ENCODE results near the gene TPPP2. TPM values are rescaled to one million over a fixed set of nuclear protein-coding genes. Genes with fewer than 3 reads are reported as not detected.

TPPP2 gene
- total RNA-seq, 1 donor from 2014 or later = not detected

DNA sequence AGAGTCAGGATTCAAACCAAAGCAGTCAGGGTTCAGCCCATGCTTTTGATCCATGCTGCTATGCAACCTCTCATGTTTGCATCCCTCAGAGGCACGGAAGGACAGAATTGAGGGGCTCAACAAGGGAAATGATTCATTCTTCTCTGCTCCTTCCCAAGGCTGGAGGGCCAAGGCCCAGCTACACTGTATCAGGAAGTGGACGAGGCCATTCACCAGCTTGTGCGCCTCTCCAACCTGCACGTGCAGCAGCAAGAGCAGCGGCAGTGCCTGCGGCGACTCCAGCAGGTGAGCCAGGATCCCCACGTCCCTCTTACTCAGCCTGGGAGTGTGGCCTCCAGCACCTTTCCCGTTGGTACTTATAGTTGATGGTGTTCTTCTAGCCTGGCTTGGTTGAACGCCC lies 48.7 kb downstream of the TPPP2 start:
- no peak for TF ChIP-seq POLR2A (IDR thresholded peaks at IDR 0.05)
- no peak for TF ChIP-seq POLR2AphosphoS5 (IDR thresholded peaks at IDR 0.05; ENCODE audit: insufficient read depth in 1 of 2, low read depth in 1 of 2)
- TF ChIP-seq, protein P1, sequence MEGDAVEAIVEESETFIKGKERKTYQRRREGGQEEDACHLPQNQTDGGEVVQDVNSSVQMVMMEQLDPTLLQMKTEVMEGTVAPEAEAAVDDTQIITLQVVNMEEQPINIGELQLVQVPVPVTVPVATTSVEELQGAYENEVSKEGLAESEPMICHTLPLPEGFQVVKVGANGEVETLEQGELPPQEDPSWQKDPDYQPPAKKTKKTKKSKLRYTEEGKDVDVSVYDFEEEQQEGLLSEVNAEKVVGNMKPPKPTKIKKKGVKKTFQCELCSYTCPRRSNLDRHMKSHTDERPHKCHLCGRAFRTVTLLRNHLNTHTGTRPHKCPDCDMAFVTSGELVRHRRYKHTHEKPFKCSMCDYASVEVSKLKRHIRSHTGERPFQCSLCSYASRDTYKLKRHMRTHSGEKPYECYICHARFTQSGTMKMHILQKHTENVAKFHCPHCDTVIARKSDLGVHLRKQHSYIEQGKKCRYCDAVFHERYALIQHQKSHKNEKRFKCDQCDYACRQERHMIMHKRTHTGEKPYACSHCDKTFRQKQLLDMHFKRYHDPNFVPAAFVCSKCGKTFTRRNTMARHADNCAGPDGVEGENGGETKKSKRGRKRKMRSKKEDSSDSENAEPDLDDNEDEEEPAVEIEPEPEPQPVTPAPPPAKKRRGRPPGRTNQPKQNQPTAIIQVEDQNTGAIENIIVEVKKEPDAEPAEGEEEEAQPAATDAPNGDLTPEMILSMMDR (IDR thresholded peaks at IDR 0.05) = no peak
- Histone ChIP-seq H3K9me3 (no peaks in the 10 kb centered on the region), H3K4me1 (peaks cover 16% of the 10 kb centered on the region), H3K4me3 (no peak overlapping the region), H3K27me3 (no peaks in the 10 kb centered on the region), H3K27ac (no peak overlapping the region), H3K36me3 (peaks cover 0 to 81% of the 10 kb centered on the region in 2 donors)
- DNase-seq (ENCODE audit: extremely low spot score in 2 of 2) = no peak
- intact Hi-C loops (cut with DNase I) = no loop called here

GRCh38 chr14:21081521-21082142 lies 51.6 kb downstream of the TPPP2 start:
- H3K36me3 ChIP-seq = peaks cover 0 to 83% of the 10 kb centered on the region in 2 donors
- DNase-seq (ENCODE audit: extremely low spot score in 2 of 2) = no peak
- H3K27me3 ChIP-seq = no peaks in the 10 kb centered on the region
- no peak overlapping the region for H3K27ac ChIP-seq
- H3K4me3 ChIP-seq = no peak overlapping the region
- H3K4me1 ChIP-seq = peaks cover 6% of the 10 kb centered on the region
- no peak for TF ChIP-seq POLR2AphosphoS5 (IDR thresholded peaks at IDR 0.05; ENCODE audit: insufficient read depth in 1 of 2, low read depth in 1 of 2)
- TF ChIP-seq POLR2A (IDR thresholded peaks at IDR 0.05) = no peak
- TF ChIP-seq, protein P1 (IDR thresholded peaks at IDR 0.05) = no peak
- H3K9me3 ChIP-seq = no peaks in the 10 kb centered on the region
- intact Hi-C loops (cut with DNase I) = no loop called here

Small RNA genes within 50 kb of the gene (microRNA-seq; reads per million reads assigned to microRNA genes)
- gene MIR6717 (ENCODE audit: borderline number of aligned reads, borderline replicate concordance) = not detected

Other genes starting within 250 kb of the TPPP2 start
- gene RNASE6, start 248.9 kb upstream of the TPPP2 start, total RNA-seq = 4.7 TPM
- gene RNASE1, start 227.4 kb upstream of the TPPP2 start, total RNA-seq = 174 TPM
- not detected for gene RNASE3, start 138.8 kb upstream of the TPPP2 start, total RNA-seq
- 1.5 TPM for gene RNASE2, start 74.7 kb upstream of the TPPP2 start, total RNA-seq
- gene METTL17, start 40.2 kb upstream of the TPPP2 start, total RNA-seq = 77.1 TPM
- gene SLC39A2, start 30.9 kb upstream of the TPPP2 start, total RNA-seq = 5.4 TPM
- gene NDRG2, start 5.2 kb upstream of the TPPP2 start, total RNA-seq = 307 TPM
- not detected for gene RNASE13, start 4.6 kb downstream of the TPPP2 start, total RNA-seq
- 18.2 TPM for gene RNASE7, start 12.1 kb downstream of the TPPP2 start, total RNA-seq
- gene RNASE8, start 27.6 kb downstream of the TPPP2 start, total RNA-seq = not detected
- gene ARHGEF40, start 40.1 kb downstream of the TPPP2 start, total RNA-seq = 36.3 TPM
- 69.2 TPM for gene ZNF219, start 68.4 kb downstream of the TPPP2 start, total RNA-seq
- gene TMEM253, start 70.8 kb downstream of the TPPP2 start, total RNA-seq = not detected
- gene OR5AU1, start 125.8 kb downstream of the TPPP2 start, total RNA-seq = not detected
- 345 TPM for gene HNRNPC, start 239.2 kb downstream of the TPPP2 start, total RNA-seq
- not detected for gene RPGRIP1, start 249.9 kb downstream of the TPPP2 start, total RNA-seq